HG03460 (cell line): ENCODE measurements around the gene PAX7.

Experiments
- ATAC-seq: cut with Tn5 transposase; IDR thresholded peaks from one replicate; pipeline ENCODE4 v1.9.1; 2021; ENCODE audit not compliant: unreplicated experiment

PAX7 gene

GRCh38 chr1:18697541-18697940 lies 66.9 kb downstream of the PAX7 start:
- ATAC-seq = no peak

DNA sequence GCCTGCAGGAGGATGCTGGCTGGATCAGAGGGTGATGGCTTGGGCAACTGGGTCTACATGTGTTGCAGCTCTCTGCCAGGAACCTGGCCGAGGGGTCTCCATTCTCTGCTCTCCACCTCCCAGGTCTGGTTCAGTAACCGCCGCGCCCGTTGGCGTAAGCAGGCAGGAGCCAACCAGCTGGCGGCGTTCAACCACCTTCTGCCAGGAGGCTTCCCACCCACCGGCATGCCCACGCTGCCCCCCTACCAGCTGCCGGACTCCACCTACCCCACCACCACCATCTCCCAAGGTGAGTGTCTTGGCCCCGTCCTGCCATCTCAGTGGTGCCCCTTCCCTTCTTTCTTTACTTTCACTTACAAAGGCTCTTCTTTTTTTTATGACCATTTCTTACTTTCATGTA lies 69.9 kb downstream of the PAX7 start:
- no peak for ATAC-seq

GRCh38 chr1:18701183-18701582 lies 70.5 kb downstream of the PAX7 start:
- ATAC-seq = no peak

DNA sequence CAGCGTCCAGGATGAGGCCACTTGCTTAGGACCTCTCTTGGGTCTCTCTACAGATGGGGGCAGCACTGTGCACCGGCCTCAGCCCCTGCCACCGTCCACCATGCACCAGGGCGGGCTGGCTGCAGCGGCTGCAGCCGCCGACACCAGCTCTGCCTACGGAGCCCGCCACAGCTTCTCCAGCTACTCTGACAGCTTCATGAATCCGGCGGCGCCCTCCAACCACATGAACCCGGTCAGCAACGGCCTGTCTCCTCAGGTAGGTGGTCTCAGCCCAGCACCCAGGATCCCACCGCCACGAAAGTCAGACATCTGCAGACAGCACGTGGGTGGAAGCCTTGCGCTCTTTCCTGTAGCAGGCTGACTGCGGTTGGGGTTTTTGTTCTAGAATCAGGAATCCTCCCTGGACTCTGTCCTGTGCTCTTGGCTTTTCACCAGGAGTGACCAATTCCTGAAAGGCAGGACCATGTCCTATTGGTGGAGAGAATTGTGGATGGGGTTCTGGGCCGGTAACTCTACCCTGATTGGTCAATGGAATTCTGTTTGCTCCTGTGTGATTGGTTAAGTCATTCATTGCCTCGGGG lies 72.5 kb downstream of the PAX7 start:
- ATAC-seq = no peak

- no peak for ATAC-seq
These were observed 75.2 kb downstream of the PAX7 start for GRCh38 chr1:18705811-18706210.

- no peak for ATAC-seq
These were observed 77.1 kb downstream of the PAX7 start for GRCh38 chr1:18707696-18708257.

DNA sequence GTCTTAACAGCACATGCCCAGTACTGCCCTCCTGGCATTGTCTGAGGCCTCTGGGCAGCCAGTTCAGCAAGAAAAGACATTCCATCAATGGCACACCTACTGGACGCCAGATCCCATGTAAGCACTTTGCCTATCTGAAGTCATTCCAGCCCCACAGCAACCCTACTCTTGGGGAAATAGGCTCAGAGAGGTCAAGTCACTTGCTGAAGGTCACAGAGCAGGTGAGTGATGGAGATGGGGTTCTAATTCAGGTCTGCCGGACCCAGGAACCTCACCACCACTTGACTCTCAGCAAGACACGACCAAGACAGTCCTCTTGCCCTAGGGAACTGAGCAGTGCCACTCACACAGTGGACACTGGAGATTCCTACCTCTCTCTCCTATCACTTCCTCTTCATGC lies 79.4 kb downstream of the PAX7 start:
- ATAC-seq = no peak

DNA sequence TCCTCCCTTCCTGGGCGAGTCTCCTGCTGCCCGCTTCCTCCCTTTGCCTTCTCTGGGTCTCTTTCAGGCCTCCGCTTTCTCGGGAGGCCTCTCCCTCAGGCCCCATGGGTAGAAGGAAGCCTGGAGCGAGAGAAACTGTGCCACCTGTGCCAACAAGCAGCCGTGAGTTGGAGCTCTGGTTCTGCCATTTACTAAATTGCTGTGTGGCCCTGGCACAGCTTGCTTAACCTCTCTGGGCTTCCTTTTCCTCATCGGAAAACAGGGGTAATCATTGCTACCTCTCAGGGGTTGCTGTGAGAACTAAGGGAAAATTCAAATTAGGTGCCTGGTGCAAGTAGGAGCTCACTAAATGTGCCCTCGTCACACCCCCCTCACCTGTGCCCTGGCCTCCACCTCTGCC lies 80.4 kb downstream of the PAX7 start:
- no peak for ATAC-seq

- no peak for ATAC-seq
These were observed 81.0 kb downstream of the PAX7 start for GRCh38 chr1:18711536-18712251.

DNA sequence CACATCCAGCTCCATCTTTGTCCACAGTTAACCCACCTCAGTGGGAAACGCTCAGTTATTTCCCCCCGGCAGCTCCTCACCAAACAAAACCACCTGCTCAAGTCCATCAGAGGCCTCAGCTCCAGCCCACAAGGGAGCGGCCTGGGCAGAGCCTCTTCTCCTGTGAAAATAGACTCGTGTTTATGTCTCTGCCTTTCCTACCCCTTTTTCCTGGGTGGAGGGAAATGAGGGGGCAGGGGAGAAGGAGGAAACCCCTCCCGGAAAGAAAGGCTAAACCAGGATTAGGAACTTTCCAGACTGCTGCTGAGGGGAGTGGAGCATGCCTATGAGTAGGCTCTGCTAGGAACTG lies 81.6 kb downstream of the PAX7 start:
- ATAC-seq = no peak

GRCh38 chr1:18714404-18715175 lies 83.9 kb downstream of the PAX7 start:
- no peak for ATAC-seq

DNA sequence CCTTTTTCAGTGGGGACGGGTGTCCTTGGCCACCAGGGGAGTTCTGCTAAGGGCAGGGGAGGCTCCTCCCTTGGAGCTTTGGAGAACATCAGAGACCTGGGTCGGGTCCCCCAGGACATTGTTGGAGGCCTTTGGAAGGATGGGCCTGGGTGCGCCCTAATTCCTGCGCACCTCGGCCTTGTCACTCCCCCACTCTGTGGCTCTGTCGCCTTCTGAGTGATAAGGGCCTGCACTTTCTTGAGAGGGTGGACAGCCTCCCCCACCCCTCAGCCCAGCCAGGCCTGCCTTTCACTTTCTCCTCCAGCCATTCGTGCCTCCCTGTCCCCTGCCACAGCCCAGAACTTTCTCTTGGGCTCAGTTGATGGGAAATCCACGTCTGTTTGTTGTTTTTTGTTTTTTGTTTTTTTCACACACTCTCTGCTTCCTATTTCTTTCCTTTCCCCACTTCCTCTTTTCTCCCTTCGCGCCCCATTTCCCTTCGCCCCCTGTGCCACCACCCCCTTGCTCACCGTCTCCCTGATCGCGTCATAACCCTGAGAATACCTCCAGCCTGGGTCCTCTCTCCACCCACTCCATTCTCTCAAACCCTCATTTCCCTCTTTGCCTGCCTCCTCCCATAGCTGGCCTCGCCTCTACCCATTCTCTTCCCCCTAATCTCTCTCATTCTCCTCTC lies 85.6 kb downstream of the PAX7 start:
- no peak for ATAC-seq

DNA sequence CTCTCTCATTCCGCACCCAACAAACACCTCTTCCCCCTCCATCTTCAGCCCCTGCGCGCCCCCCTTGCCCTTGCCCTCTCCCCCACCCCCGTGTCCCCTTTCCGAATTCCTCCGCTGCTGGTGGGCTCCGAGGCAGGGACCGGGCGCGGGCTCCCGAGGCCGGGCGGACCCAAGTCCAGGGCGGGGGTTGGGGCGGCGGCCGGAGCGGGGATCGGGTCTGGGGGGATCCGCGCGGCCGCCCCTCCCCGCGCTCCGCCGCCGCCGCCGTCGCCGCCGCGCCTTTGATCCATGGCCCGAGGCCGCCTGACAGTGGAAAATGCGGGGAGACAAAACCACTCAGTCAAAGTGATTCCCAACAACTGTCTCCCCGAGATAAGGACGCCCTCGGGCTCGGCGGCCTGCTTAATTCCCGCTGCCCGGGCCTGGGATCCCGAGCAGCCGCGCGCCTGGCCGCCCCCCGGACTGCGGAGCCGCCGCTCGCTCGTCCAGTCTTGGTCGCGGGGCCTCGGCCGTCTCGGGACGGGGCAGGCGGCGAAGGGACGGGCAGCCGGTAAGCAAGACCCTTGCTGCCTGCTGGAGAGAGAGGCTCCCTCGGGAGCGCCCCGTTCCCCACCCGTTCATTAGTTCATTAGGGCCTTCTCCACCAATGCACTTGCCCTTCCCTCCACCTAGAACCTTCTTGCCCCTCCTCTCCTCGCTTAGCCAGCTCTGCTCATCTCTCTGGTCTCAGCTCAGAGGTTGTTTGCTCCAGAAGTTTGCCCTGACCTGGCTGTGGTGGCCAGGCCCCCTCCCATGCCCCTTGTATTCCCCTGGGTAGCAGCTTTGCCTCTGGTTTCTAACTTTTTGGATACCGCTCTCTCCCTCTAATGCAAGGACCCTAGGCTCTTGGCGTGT lies 86.4 kb downstream of the PAX7 start:
- ATAC-seq = no peak

- no peak for ATAC-seq
These were observed 89.3 kb downstream of the PAX7 start for GRCh38 chr1:18719786-18720451.

DNA sequence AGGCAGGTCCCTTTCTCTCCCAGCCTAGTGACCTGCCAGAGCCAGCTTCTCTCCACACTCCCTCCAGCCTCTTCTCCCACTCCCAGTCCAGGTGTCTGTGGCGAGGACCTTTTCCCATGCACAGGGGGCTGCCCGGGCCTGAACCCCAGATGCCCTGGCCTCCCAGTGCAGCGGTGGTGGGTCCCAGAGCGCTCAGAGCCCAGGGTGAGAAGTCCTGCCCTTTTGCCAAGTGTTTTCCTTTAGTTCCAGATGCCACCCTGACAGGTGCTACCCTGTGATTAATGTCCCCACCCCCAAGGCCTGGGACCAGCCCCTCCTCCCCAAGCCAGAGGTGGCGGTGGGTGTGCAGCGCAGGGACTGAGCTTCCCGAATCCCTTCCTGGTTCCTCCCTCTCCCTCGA lies 90.4 kb downstream of the PAX7 start:
- ATAC-seq = no peak

DNA sequence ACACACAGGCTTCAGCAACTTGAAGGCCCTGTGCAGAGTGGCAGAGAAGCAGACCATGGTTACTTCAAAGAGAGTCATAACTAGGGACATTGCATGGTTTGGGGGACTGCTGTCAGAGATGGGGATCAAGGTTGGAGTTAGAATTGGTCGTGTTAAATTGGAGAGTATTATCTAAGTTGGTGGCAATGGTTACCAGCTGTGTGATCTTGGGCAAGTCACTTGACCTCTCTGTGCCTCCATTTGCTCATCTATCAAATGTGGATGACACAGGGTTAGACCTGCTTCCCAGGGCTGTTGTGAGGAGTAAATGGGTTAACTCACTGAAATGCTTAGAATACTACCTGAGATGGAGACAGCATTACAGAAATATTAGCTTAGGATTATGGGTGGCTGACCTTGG lies 91.1 kb downstream of the PAX7 start:
- no peak for ATAC-seq

GRCh38 chr1:18722270-18722669 lies 91.6 kb downstream of the PAX7 start:
- no peak for ATAC-seq

- ATAC-seq = no peak
These were observed 92.6 kb downstream of the PAX7 start for GRCh38 chr1:18723206-18723605.

DNA sequence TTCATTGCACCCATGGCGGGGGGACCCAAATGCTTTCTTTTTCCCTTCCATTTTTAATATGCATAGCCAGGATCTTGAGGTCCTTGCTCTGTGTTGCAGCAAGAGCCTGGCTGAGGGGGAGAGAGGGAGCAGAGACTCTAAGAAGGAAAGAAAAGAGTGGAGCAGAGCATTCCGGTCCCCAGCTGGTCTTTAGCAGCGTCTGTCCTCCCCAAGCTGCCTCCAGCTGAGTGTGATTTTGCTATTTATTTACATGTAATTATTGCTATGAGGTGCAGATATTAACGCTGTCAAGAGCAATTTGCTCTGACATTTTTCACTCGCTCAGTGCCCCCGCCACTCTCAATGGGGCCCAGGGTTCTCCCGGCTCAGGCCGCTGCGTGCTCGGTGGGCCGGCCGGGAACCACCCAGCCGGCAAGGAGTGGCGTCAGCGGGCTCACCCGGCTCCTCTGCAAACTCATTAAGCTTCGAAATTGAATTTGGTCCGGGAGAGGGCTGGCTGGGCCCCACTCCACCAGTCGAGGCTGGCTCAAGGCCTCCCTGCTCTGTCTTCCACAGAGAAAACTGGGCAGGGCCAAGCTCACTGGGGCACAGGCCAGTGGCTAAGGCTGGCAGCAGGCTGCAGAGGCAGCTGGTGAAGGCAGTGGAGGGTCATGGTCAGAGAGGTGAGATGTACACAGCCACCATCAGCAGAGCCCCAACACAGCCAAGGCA lies 93.2 kb downstream of the PAX7 start:
- ATAC-seq = no peak
